ENCODE data around the gene MSI2. TPM values are rescaled to one million over a fixed set of nuclear protein-coding genes. Genes with fewer than 3 reads are reported as not detected.

Gene MSI2
- total and polyA plus RNA-seq, 9 of the 15 experiments (the other 6 are each of a cell fraction or from before 2014, with no cell fraction given): 4.6 to 61.8 (median 42.4) TPM

GRCh38 chr17:57407287-57408070 is 151.2 kb downstream of the MSI2 start:
- Histone ChIP-seq H3K27me3 (ENCODE audit: control insufficient read depth in 2 of 2, insufficient read depth in 2 of 2, low read length in 2 of 2) (no peaks in the 10 kb centered on the region), H4K20me1 (replicated peaks; ENCODE audit: control insufficient read depth, insufficient read depth, low read length) (no peaks in the 10 kb centered on the region), H3K9ac (ENCODE audit: insufficient read depth in 1 of 2, low read depth in 2 of 2, low read length in 2 of 2) (peak overlapping the region; percentile 11 to 73; a peak in 2 of 4 replicates), H3K4me1 (replicated peaks in 1 of 2; ENCODE audit: control insufficient read depth in 2 of 2, insufficient read depth in 2 of 2, low read length in 2 of 2) (peaks cover 15 to 16% of the 10 kb centered on the region in 2 experiments), H3K9me1 (ENCODE audit: control insufficient read depth, insufficient read depth, low read length) (no peaks in the 10 kb centered on the region), H3K79me2 (ENCODE audit: control insufficient read depth, insufficient read depth, low read length) (peaks cover 16% of the 10 kb centered on the region), H3K27ac (ENCODE audit: extremely low read depth, low read depth, low read length) (no peak overlapping the region; the same call in 2 of the 3 replicates), H3K4me3 (no peak overlapping the region), H3K4me2 (ENCODE audit: insufficient read depth, low read length) (no peak overlapping the region), H2AFZ (ENCODE audit: low read depth, low read length) (no peak overlapping the region), H3K9me3 (replicated peaks; ENCODE audit: control insufficient read depth, insufficient read depth, low read depth, low read length) (no peaks in the 10 kb centered on the region), H3K36me3 (ENCODE audit: control insufficient read depth, insufficient read depth, low read length) (peaks cover 22% of the 10 kb centered on the region; the same call in 2 of the 3 replicates)
- ATAC-seq: no peak; the same call in none of the 3 replicates
- ChIA-PET CTCF (ENCODE audit: low intra/inter-chr PET ratio) (no interaction called here), POLR2A (interaction anchor here (0.5 to 1.1 kb wide), 4 partner anchors 17 to 268 kb away, joined by 3 to 6 read pairs (median 4); no protein-coding TSS in a partner anchor)
- in situ Hi-C loops (cut with MboI): no loop called here
- intact Hi-C loops (cut with micrococcal nuclease): no loop called here
- DNase-seq (ENCODE audit: extremely low read depth in 1 of 4, low spot score in 3 of 4): no peak
- BruUV-seq (replicated peaks): no TSS peak
- WGBS (ENCODE audit: insufficient coverage, low coverage, missing lambda C conversion rate): 73% methylated on average over 8 of the region's 9 CpGs
- FAIRE-seq: no peak
- no peak for TF ChIP-seq MLX (CRISPR knock-in tag; conservative IDR thresholded peaks at IDR 0.05)
- TF ChIP-seq SRSF1 (IDR thresholded peaks at IDR 0.05; ENCODE audit: low read depth, low read length): no peak
- TF ChIP-seq NONO (IDR thresholded peaks at IDR 0.05; ENCODE audit: low read depth in 2 of 2, low read length in 1 of 2): no peak
- TF ChIP-seq KLF1 (tag; IDR thresholded peaks at IDR 0.05): no peak
- no peak for TF ChIP-seq GTF2E2 (tag; IDR thresholded peaks at IDR 0.05)
- TF ChIP-seq ELF2 (CRISPR knock-in tag; IDR thresholded peaks at IDR 0.05): no peak
- no peak for TF ChIP-seq NFE2 (IDR thresholded peaks at IDR 0.05; ENCODE audit: low read depth)
- no peak for TF ChIP-seq CBX2 (IDR thresholded peaks at IDR 0.05; ENCODE audit: insufficient read depth, low read length, poor library complexity, severe bottlenecking)
- no peak for TF ChIP-seq ZNF644 (tag; IDR thresholded peaks at IDR 0.05; ENCODE audit: low read depth)
- TF ChIP-seq SRF (CRISPR knock-in tag; IDR thresholded peaks at IDR 0.05): no peak
- TF ChIP-seq ZNF75A (CRISPR knock-in tag; IDR thresholded peaks at IDR 0.05): no peak
- TF ChIP-seq SPI1 (IDR thresholded peaks at IDR 0.05; ENCODE audit: borderline replicate concordance, low read depth, low read length): no peak
- no peak for TF ChIP-seq PYGO2 (tag; IDR thresholded peaks at IDR 0.05)
- TF ChIP-seq ZEB2 (IDR thresholded peaks at IDR 0.05): no peak
- no peak for TF ChIP-seq ERF (CRISPR knock-in tag; IDR thresholded peaks at IDR 0.05)
- no peak for TF ChIP-seq C11orf30 (IDR thresholded peaks at IDR 0.05; ENCODE audit: low read depth)
- no peak for TF ChIP-seq ADNP (tag; IDR thresholded peaks at IDR 0.05)
- no peak for TF ChIP-seq POLR2B (IDR thresholded peaks at IDR 0.05; ENCODE audit: low read depth, partially characterized antibody)

Data from K562 (cell line).